H1 (cell line): ENCODE results near the gene KCNK4. TPM values are rescaled to one million over a fixed set of nuclear protein-coding genes. Genes with fewer than 3 reads are reported as not detected.

ENCODE experiments used
- CTCF ChIA-PET: fragments of 300-600 bp; sonication (Branson Sonifier 250); formaldehyde crosslinking; loops from one replicate; lab custom pipeline; 2021; ENCODE audit not compliant: partially characterized antibody; lab: Charles Lee
- POLR2A ChIA-PET: fragments of 300-600 bp; sonication (Branson Sonifier 250); formaldehyde crosslinking; loops from one replicate; lab custom pipeline; 2021; ENCODE audit warnings: inconsistent platforms; ENCODE audit not compliant: partially characterized antibody; lab: Charles Lee
- DNase-seq, 2 experiments: peaks; one replicate each; pipeline versions ENCODE4 v3.0.0 to v3.0.0-alpha.2; 2010 to 2022; ENCODE audit warnings: low spot score in 2 of 2, low read depth in 1 of 2, mixed read lengths in 1 of 2
- FAIRE-seq: peaks from 2 replicates; lab custom pipeline; 2011; peaks lifted over from hg19 to GRCh38; lab: Jason Lieb, UNC
- H2AFZ ChIP-seq: 2 replicates; pipeline ENCODE4 v1.8.1; 2012; ENCODE audit warnings: low read length, inconsistent platforms
- H2AK5ac ChIP-seq: 2 replicates; pipeline ENCODE4 v1.6.1; 2013; ENCODE audit warnings: low read depth, low read length
- H2BK120ac ChIP-seq: replicated peaks from 2 replicates; pipeline ENCODE3; 2013; ENCODE audit warnings: low read depth, low read length, inconsistent platforms
- H2BK12ac ChIP-seq: 2 replicates; pipeline ENCODE4 v1.6.1; 2013; ENCODE audit warnings: low read depth, low read length
- H2BK15ac ChIP-seq: 2 replicates; pipeline ENCODE4 v1.6.1; 2013; ENCODE audit warnings: low read length
- H2BK20ac ChIP-seq: 2 replicates; pipeline ENCODE4 v1.6.1; 2013; ENCODE audit warnings: low read length
- H2BK5ac ChIP-seq: 2 replicates; pipeline ENCODE4 v1.6.1; 2013; ENCODE audit warnings: low read depth, low read length
- H3K14ac ChIP-seq: 2 replicates; pipeline ENCODE4 v1.6.1; 2013; ENCODE audit warnings: inconsistent platforms; ENCODE audit not compliant: insufficient read length
- H3K18ac ChIP-seq: 2 replicates; pipeline ENCODE4 v1.6.1; 2013; ENCODE audit warnings: low read length; ENCODE audit errors: extremely low read depth
- H3K23ac ChIP-seq: 2 replicates; pipeline ENCODE4 v1.6.1; 2013; ENCODE audit warnings: inconsistent platforms; ENCODE audit not compliant: insufficient read length
- H3K23me2 ChIP-seq: 2 replicates; pipeline ENCODE4 v1.6.1; 2013; ENCODE audit warnings: low read depth, low read length
- H3K27ac ChIP-seq: 2 replicates; pipeline ENCODE4 v1.6.1; 2011; ENCODE audit warnings: low read depth, low read length, inconsistent platforms
- H3K27me3 ChIP-seq, 4 experiments: replicated peaks in 1 of 4; 1 replicate in 1 of 4; 2 replicates in 3 of 4; pipeline versions ENCODE4 v1.6.1 to v1.8.1; 2011 to 2013; ENCODE audit warnings: low read length in 3 of 4, mild to moderate bottlenecking in 3 of 4, inconsistent platforms in 2 of 4, mixed read lengths in 2 of 4, moderate library complexity in 1 of 4; ENCODE audit not compliant: control insufficient read depth in 3 of 4, insufficient read depth in 3 of 4; ENCODE audit errors: extremely low read depth in 1 of 4
- H3K36me3 ChIP-seq, 4 experiments: 2 replicates each; pipeline versions ENCODE4 v1.6.1 to v1.8.1; 2011 to 2013; ENCODE audit warnings: mild to moderate bottlenecking in 4 of 4, low read length in 3 of 4, moderate library complexity in 2 of 4, control low read depth in 1 of 4, inconsistent platforms in 1 of 4; ENCODE audit not compliant: insufficient read depth in 4 of 4, control insufficient read depth in 2 of 4
- H3K4ac ChIP-seq: replicated peaks from 2 replicates; pipeline ENCODE3; 2013; ENCODE audit warnings: low read length, low read depth, mixed read lengths, inconsistent platforms; ENCODE audit not compliant: insufficient read length
- H3K4me1 ChIP-seq, 4 experiments: replicated peaks in 1 of 4; 1 replicate in 1 of 4; 2 replicates in 3 of 4; pipeline versions ENCODE4 v1.6.1 to v1.8.1; 2011 to 2013; ENCODE audit warnings: low read length in 3 of 4, inconsistent platforms in 2 of 4, mixed read lengths in 1 of 4; ENCODE audit not compliant: insufficient read depth in 4 of 4, control insufficient read depth in 3 of 4
- H3K4me2 ChIP-seq, 2 experiments: 2 replicates each; pipeline versions ENCODE4 v1.6.1 to v1.8.1; 2011 to 2013; ENCODE audit warnings: low read depth in 2 of 2, low read length in 2 of 2, control low read depth in 1 of 2, inconsistent platforms in 1 of 2, mild to moderate bottlenecking in 1 of 2; ENCODE audit not compliant: insufficient read depth in 1 of 2
- H3K4me3 ChIP-seq, 4 experiments: fragments of 200-600, 300-600 bp in 1 of 4; sonication (generic), shearing (Covaris generic), sonication (Bioruptor Twin) in 1 of 4; 2 replicates each; pipeline versions ENCODE4 v1.5.1 to v1.8.1; 2011 to 2016; ENCODE audit warnings: low read length in 4 of 4, low read depth in 3 of 4, control low read depth in 2 of 4, inconsistent platforms in 2 of 4, mild to moderate bottlenecking in 2 of 4, mixed read lengths in 1 of 4, moderate library complexity in 1 of 4; ENCODE audit not compliant: insufficient read depth in 2 of 4; ENCODE audit errors: extremely low read depth in 1 of 4
- H3K56ac ChIP-seq: replicated peaks from 2 replicates; pipeline ENCODE3; 2013; ENCODE audit warnings: low read depth, mild to moderate bottlenecking, mixed read lengths, low read length, inconsistent platforms; ENCODE audit not compliant: insufficient read length
- H3K79me1 ChIP-seq: 2 replicates; pipeline ENCODE4 v1.6.1; 2013; ENCODE audit warnings: low read depth, low read length, control low read depth
- H3K79me2 ChIP-seq, 2 experiments: 2 replicates each; pipeline versions ENCODE4 v1.6.1 to v1.8.1; 2012 to 2013; ENCODE audit warnings: low read length in 2 of 2, mild to moderate bottlenecking in 2 of 2, inconsistent platforms in 1 of 2; ENCODE audit not compliant: insufficient read depth in 2 of 2, control insufficient read depth in 1 of 2
- H3K9ac ChIP-seq, 4 experiments: replicated peaks in 1 of 4; 1 replicate in 1 of 4; 2 replicates in 3 of 4; pipeline versions ENCODE4 v1.6.1 to v1.8.1; 2011 to 2013; ENCODE audit warnings: low read depth in 3 of 4, low read length in 3 of 4, control low read depth in 2 of 4, mild to moderate bottlenecking in 2 of 4, moderate library complexity in 2 of 4, inconsistent platforms in 1 of 4; ENCODE audit errors: extremely low read depth in 1 of 4
- H3K9me3 ChIP-seq, 2 experiments: 2 replicates each; pipeline versions ENCODE4 v1.6.1 to v1.8.1; 2012 to 2013; ENCODE audit warnings: mild to moderate bottlenecking in 2 of 2, moderate library complexity in 2 of 2, control low read depth in 1 of 2, inconsistent platforms in 1 of 2, low read depth in 1 of 2, low read length in 1 of 2, mixed read lengths in 1 of 2; ENCODE audit not compliant: insufficient read depth in 2 of 2
- H4K20me1 ChIP-seq, 2 experiments: replicated peaks in 1 of 2; 2 replicates each; pipeline versions ENCODE3 to v1.8.1; 2011 to 2013; ENCODE audit warnings: inconsistent platforms in 2 of 2, low read length in 2 of 2, mild to moderate bottlenecking in 1 of 2; ENCODE audit not compliant: insufficient read depth in 2 of 2, control insufficient read depth in 1 of 2
- H4K5ac ChIP-seq: 2 replicates; pipeline ENCODE4 v1.6.1; 2013; ENCODE audit warnings: low read length, low read depth, mixed read lengths, inconsistent platforms; ENCODE audit not compliant: insufficient read length
- H4K8ac ChIP-seq: 2 replicates; pipeline ENCODE4 v1.8.0; 2013; ENCODE audit warnings: mild to moderate bottlenecking, moderate library complexity, low read length, inconsistent platforms; ENCODE audit not compliant: insufficient read depth; ENCODE audit errors: extremely low read depth
- H4K91ac ChIP-seq: replicated peaks from 2 replicates; pipeline ENCODE3; 2013; ENCODE audit warnings: low read length, mixed read lengths, inconsistent platforms; ENCODE audit not compliant: insufficient read length
- CREB1 ChIP-seq: IDR thresholded peaks from 2 replicates; pipeline ENCODE4 v1.6.1; 2012; ENCODE audit warnings: inconsistent platforms
- EZH2 ChIP-seq: fragments of 200-600 bp; sonication (generic); IDR thresholded peaks from 2 replicates; pipeline ENCODE4 v1.7.1; 2012; ENCODE audit warnings: low read depth, mild to moderate bottlenecking, moderate library complexity, low read length, inconsistent platforms; ENCODE audit not compliant: severe bottlenecking
- FOSL1 ChIP-seq: IDR thresholded peaks from 2 replicates; pipeline ENCODE4 v1.6.1; 2011; ENCODE audit warnings: mild to moderate bottlenecking, low read depth, low read length, moderate library complexity; ENCODE audit not compliant: insufficient read depth
- MAFK ChIP-seq: IDR thresholded peaks from 2 replicates; pipeline ENCODE4 v1.6.1; 2012; ENCODE audit warnings: low read depth, mild to moderate bottlenecking, improper control_type of control experiment, low read length
- NRF1 ChIP-seq: IDR thresholded peaks from 2 replicates; pipeline ENCODE4 v1.6.1; 2011; ENCODE audit warnings: mild to moderate bottlenecking, low read depth, low read length, improper control_type of control experiment
- RBBP5 ChIP-seq: IDR thresholded peaks from 2 replicates; pipeline ENCODE4 v1.7.1; 2012; ENCODE audit warnings: low read depth, mild to moderate bottlenecking, inconsistent platforms, low read length, moderate library complexity, borderline replicate concordance
- RXRA ChIP-seq: IDR thresholded peaks from 2 replicates; pipeline ENCODE4 v1.6.1; 2011; ENCODE audit warnings: low read depth, mild to moderate bottlenecking, low read length, moderate library complexity; ENCODE audit not compliant: insufficient read depth
- SIN3A ChIP-seq, 2 experiments: IDR thresholded peaks in 1 of 2; conservative IDR thresholded peaks in 1 of 2; 2 replicates each; pipeline ENCODE4 v1.6.1; 2011 to 2012; ENCODE audit warnings: low read length in 2 of 2, improper control_type of control experiment in 1 of 2, low read depth in 1 of 2, mild to moderate bottlenecking in 1 of 2
- SP1 ChIP-seq: IDR thresholded peaks from 2 replicates; pipeline ENCODE4 v1.6.1; 2011; ENCODE audit warnings: low read depth, low read length
- SP2 ChIP-seq: IDR thresholded peaks from 2 replicates; pipeline ENCODE4 v1.6.1; 2012; ENCODE audit warnings: mild to moderate bottlenecking, low read length, inconsistent platforms
- SRF ChIP-seq: IDR thresholded peaks from 2 replicates; pipeline ENCODE4 v1.6.1; 2011; ENCODE audit warnings: mild to moderate bottlenecking, low read depth, low read length, moderate library complexity
- TAF1 ChIP-seq: IDR thresholded peaks from 2 replicates; pipeline ENCODE4 v1.6.1; 2011; ENCODE audit warnings: mild to moderate bottlenecking, low read depth, low read length
- YY1 ChIP-seq: IDR thresholded peaks from 2 replicates; pipeline ENCODE4 v1.6.1; 2011; ENCODE audit warnings: low read depth, mild to moderate bottlenecking, low read length
- WGBS, 2 experiments: shearing (Covaris generic) in 1 of 2; methylation state at CpG; one replicate each; pipeline versions ENCODE4 v1.1.6 to v1.1.7; 2013 to 2015; ENCODE audit warnings: low lambda C conversion rate in 2 of 2, mixed read lengths in 2 of 2, inconsistent platforms in 1 of 2, low coverage in 1 of 2, missing lambda C conversion rate in 1 of 2; ENCODE audit not compliant: insufficient replicate concordance in 2 of 2, insufficient coverage in 1 of 2, insufficient read length in 1 of 2; ENCODE audit errors: extremely low coverage in 1 of 2, missing lambda C conversion rate in 1 of 2; 5-methylcytosine and 5-hydroxymethylcytosine counted together
- polyA plus RNA-seq, 7 experiments: library from polyadenylated mRNA; depleted of rRNA in 3 of 7; stranded (reverse) in 5 of 7; unstranded in 2 of 7; fragments of >200 nt in 5 of 7; fragments of 200-250 nt in 2 of 7; gene quantifications; 1 replicate in 5 of 7; 2 replicates in 1 of 7; 4 replicates in 1 of 7; pipeline versions ENCODE4 v1.2.1 to v1.2.3, GENCODE V29; 2011 to 2013; ENCODE audit warnings: missing spikeins in 2 of 7, mixed read lengths in 2 of 7
- total RNA-seq: library from RNA; stranded (reverse); fragmentation: NEBNext Ultra II Directional; extraction: Animal tissue kit (Norgen Biotek cat#: 25700); gene quantifications from 2 replicates; pipeline ENCODE4 v1.2.1, GENCODE V29; 2021

The KCNK4 gene
- total and polyA plus RNA-seq, 2 of the 8 experiments (the other 6 are each of a cell fraction or from before 2014, with no cell fraction given): 0.19 TPM; not detected in 1

GRCh38 chr11:64267207-64267945, 23.7 kb upstream of the KCNK4 start:
- H3K9ac ChIP-seq: no peak overlapping the region
- H4K91ac ChIP-seq: no peak overlapping the region
- peaks cover 4 to 9% of the 10 kb centered on the region in 2 experiments for H4K20me1 ChIP-seq
- H3K27me3 ChIP-seq: no peaks in the 10 kb centered on the region
- H3K4ac ChIP-seq: no peak overlapping the region
- H4K8ac ChIP-seq: no peak overlapping the region
- no peak overlapping the region for H3K56ac ChIP-seq
- H2BK15ac ChIP-seq: no peak overlapping the region
- H3K36me3 ChIP-seq: peaks cover 10 to 41% (median 15%) of the 10 kb centered on the region in 4 experiments
- H2BK5ac ChIP-seq: no peak overlapping the region
- H2BK12ac ChIP-seq: no peak overlapping the region
- no peak for FAIRE-seq
- peaks cover 0 to 11% (median 5%) of the 10 kb centered on the region in 4 experiments; a peak in 5 of 7 replicates for H3K4me1 ChIP-seq
- no peak overlapping the region for H4K5ac ChIP-seq
- no peaks in the 10 kb centered on the region for H3K79me1 ChIP-seq
- H2AFZ ChIP-seq: no peak overlapping the region
- peaks cover 4% of the 10 kb centered on the region for H3K23me2 ChIP-seq
- WGBS, 2 experiments: 92% methylated on average over 27 of the region's 27 CpGs; no CpG with 5 or more reads in 1 of the 2 experiments
- no peak for DNase-seq
- H2AK5ac ChIP-seq: no peak overlapping the region
- H3K23ac ChIP-seq: no peak overlapping the region
- no peak overlapping the region for H2BK120ac ChIP-seq
- CTCF ChIA-PET: interaction anchor here (0.6 to 13.7 kb wide), 12 partner anchors 11 to 1592 kb away, joined by 3 to 168 read pairs (median 4); partner anchors contain the start of genes BAD, CATSPERZ, ESRRA and NUDT22
- 0 out of 4 replicates have a peak, but pooled peaks cover 0 to under 1% of the 10 kb centered on the region in 2 experiments for H3K79me2 ChIP-seq
- H3K9me3 ChIP-seq: no peaks in the 10 kb centered on the region
- H3K18ac ChIP-seq: no peak overlapping the region
- no peak overlapping the region for H3K4me2 ChIP-seq
- H3K4me3 ChIP-seq: no peak overlapping the region
- no peak overlapping the region for H2BK20ac ChIP-seq
- POLR2A ChIA-PET: interaction anchor here (0.6 to 11.9 kb wide), 10 partner anchors 10 to 61 kb away, joined by 3 to 352 read pairs (median 36); partner anchors contain the start of genes BAD, ESRRA, FERMT3 and FKBP2
- H3K27ac ChIP-seq: no peak overlapping the region
- no peak overlapping the region for H3K14ac ChIP-seq
- TF ChIP-seq SRF: no peak
- TF ChIP-seq SP1: no peak
- no peak for TF ChIP-seq RXRA
- no peak for TF ChIP-seq YY1
- no peak for TF ChIP-seq TAF1
- TF ChIP-seq CREB1: no peak
- no peak for TF ChIP-seq RBBP5
- TF ChIP-seq SIN3A (conservative IDR thresholded peaks at IDR 0.05 in 1 of 2, IDR thresholded peaks at IDR 0.05 in 1 of 2; ENCODE audit: low read depth in 1 of 2, low read length in 2 of 2): no peak
- TF ChIP-seq MAFK: no peak
- TF ChIP-seq FOSL1: no peak
- no peak for TF ChIP-seq EZH2
- TF ChIP-seq SP2: no peak
- no peak for TF ChIP-seq NRF1
